Stimulated activated CD4-positive, alpha-beta T cell treated with anti-CD3 and anti-CD28 coated beads, Interleukin-2, amount 100 ng/mL, for 48 hours (primary cell): Measurements from ENCODE around the gene DNAAF1.
"Not testable (repeated sequence)": the region's sequence is repeated elsewhere in the genome, so short reads cannot be mapped to it uniquely, and the experiment has no call there.

Experiments used
- DNase-seq, 2 donors: peaks; one replicate each; pipeline ENCODE4 v3.0.0-alpha.2; 2020

DNAAF1 gene

DNA sequence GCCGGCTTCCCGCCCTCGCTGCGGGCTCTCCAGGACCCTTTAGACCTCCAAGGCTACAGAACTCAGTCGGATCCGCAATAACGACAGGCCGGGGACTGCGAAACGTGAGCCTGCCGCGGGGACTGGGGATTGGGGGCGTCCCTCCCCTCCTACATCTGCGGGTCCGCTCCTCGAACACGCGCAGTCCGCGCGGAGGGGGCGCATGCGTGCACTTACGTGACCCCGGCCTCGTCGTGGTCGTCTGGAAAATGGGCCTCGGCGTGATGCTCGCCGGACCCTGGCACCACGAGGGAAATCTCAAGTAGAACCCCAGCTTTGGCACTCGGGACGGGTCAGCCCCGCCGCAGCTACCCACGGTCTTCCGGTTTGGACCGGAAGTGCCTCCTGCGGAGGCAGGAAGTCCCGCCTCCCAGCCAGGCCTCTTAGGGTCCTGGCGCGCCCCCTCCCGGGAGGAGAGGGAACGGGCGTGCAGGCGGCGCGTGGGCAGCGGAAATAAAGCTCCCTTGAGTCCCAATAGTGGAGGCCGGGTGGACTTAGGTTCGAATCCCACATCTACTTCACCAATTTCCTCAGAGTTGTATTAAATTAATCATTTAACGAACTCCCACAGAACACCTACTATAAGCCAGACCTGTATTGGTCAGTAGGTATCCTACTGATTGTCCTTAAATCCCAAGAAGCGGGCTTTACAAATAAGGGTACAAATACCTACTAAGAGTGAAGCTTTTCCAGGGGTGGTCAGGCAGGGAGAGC lies 41.8 kb downstream of the DNAAF1 start, which contains the start of gene TAF1C:
TAF1C (minus strand) TSS at position 373 of the 753 bp plus-strand sequence. CDS start 2,069 bp downstream, outside the sequence.
- DNase-seq: peak; percentile 90 to 95

DNA sequence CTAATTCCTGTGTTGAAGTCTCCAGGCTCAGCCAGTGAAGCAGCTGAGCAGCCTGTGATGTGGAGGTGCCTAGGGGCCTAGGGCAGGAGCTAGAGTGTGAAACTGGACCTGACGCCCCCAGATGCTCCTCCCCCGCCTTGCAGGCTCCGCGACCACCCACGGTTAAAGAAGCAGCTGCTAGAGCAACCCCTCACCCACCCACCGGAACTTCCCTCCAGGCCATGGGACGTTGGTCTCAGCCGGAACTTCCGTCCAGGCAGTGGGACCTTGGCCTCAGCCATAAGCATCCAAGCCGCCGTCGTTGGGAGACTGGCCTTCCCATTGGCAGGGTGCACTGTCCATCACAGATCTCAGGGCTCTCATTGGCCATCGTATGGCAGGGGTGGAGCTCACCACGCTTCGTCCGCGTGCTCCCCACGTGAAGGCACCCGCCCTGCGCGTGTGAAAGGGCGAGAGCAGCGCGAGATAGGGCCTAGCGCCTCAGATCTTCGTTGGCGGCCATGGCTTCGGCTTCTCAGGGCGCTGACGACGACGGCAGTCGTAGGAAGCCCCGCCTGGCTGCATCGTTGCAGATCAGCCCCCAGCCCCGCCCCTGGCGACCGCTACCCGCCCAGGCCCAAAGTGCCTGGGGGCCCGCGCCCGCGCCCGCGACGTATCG lies 45.8 kb downstream of the DNAAF1 start, which contains the start of gene ADAD2:
ADAD2 (plus strand) TSS at position 427 of the 658 bp plus-strand sequence; CDS start at position 501, 74 bp downstream.
- no peak for DNase-seq

DNA sequence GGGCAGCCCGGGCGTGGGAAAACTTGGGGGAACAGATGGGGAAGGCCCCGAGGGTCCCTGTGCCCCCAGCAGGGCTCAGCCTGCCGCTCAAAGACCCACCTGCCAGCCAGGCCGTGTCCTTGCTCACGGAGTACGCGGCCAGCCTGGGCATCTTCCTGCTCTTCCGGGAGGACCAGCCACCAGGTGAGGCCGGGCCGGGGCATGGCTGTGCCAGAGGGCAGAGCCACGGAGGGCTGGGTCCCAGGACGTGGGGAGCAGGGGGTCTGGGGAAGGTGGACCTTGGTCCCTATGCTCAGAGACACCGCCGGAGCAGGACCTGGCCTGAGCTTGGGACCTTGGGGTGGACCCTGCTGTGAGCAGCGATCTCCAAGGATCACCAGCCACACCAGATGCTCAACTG lies 46.4 kb downstream of the DNAAF1 start:
- DNase-seq: no peak

DNA sequence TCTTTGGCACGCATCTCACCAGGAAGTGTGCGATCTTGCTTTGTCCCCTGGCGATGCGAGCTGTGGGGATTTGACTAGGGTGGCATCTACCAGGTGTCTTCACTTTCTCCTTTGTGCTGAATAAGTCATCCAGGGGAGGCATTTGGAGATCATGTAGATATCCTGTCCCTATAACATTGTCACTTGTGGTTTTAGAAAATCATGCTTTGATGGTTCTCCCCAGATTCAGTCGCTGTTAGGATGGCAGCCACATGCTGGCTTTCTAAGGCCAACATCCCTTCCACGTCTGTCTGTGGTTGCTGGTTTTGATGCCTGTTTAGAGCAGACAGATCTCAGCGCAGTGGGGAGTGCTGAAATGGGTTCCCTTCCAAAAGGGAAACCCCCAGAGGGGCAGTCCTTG lies 48.4 kb downstream of the DNAAF1 start:
- no peak for DNase-seq

DNA sequence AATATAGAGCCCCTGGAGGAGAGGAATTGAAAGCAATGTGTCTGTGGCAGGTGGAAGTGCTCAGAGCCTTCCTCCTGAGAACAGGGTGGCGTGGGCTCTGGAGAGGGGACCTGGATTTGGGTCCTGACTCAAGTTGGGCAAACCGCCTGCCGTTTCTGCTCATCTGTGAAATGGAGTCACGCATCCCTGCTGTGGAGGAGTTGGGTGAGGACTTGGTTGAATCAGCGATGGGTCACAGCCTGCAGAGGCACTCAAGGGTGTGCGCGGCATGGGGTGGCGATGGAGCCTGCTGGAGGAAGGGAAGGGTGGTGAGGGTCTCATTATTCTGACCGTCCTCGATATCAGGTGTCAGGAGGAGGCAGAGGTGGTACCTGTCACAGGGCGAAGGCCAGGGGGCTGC lies 48.9 kb downstream of the DNAAF1 start:
- no peak for DNase-seq

DNA sequence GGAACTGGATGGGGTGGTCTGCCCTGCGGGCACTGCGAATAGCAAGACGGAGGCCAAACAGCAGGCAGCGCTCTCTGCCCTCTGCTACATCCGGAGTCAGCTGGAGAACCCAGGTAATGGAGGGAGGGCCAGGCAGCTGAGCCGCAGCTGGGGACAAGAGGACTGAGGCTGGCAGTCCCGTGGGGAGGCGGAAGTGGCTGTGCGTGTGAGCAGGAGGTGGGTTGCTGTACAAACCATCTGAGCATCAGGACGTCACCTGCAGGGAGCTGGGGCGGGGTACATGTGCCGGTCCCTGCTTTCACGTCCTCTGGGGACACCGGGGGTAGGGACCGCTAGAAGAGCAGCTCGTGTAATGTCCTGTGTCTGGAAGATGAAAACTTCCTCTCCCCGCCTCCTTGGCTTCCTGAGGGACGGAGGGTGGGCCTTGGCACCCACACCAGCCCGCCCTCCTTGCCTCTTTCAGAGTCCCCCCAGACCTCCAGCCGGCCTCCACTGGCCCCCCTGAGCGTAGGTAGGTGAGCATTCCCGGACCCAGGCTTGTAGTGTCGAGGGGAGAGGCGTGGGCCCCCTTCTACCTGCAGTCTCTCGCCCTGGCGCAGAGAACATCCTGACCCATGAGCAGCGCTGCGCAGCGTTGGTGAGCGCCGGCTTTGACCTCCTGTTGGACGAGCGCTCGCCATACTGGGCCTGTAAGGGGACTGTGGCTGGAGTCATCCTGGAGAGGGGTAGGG lies 49.5 kb downstream of the DNAAF1 start:
- no peak for DNase-seq

DNA sequence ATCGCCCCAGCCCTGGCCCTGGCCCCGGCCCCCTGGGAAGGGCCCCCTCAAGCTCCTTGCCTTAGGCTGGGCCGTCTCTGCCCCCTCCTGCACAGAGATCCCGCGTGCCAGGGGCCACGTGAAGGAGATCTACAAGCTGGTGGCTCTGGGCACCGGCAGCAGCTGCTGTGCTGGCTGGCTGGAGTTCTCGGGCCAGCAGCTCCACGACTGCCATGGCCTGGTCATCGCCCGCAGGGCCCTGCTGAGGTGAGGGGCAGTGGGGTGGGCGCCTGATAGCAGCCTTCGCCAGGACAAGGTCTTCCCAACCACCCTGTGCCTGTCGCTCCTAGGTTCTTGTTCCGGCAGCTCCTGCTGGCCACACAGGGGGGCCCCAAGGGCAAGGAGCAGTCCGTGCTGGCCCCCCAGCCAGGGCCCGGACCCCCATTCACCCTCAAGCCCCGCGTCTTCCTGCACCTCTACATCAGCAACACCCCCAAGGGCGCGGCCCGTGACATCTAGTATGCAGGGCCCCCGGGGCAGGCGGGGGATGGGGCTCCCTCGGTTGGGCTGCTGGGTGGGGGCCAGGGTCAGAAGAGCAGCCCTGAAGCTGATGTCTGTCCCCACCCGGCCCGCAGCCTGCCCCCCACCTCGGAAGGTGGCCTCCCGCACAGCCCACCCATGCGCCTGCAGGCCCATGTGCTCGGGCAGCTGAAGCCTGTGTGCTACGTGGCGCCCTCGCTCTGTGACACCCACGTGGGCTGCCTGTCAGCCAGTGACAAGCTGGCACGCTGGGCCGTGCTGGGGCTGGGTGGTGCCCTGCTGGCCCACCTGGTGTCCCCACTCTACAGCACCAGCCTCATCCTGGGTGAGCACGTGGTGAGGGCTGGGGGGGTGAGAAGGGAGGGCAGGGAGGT lies 50.3 kb downstream of the DNAAF1 start:
- DNase-seq: no peak

DNA sequence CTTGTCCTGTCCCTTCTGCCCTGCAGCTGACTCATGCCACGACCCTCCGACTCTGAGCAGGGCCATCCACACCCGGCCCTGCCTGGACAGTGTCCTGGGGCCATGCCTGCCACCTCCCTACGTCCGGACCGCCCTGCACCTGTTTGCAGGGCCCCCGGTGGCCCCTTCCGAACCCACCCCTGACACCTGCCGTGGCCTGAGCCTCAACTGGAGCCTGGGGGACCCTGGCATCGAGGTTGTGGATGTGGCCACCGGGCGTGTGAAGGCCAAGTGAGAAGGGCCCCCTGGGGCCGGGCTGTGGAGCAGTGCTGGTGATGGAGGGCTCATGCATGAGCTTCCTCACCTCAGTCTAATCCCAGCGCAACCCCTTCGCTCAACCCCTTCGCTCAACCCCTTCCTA lies 51.0 kb downstream of the DNAAF1 start:
- no peak for DNase-seq

DNA sequence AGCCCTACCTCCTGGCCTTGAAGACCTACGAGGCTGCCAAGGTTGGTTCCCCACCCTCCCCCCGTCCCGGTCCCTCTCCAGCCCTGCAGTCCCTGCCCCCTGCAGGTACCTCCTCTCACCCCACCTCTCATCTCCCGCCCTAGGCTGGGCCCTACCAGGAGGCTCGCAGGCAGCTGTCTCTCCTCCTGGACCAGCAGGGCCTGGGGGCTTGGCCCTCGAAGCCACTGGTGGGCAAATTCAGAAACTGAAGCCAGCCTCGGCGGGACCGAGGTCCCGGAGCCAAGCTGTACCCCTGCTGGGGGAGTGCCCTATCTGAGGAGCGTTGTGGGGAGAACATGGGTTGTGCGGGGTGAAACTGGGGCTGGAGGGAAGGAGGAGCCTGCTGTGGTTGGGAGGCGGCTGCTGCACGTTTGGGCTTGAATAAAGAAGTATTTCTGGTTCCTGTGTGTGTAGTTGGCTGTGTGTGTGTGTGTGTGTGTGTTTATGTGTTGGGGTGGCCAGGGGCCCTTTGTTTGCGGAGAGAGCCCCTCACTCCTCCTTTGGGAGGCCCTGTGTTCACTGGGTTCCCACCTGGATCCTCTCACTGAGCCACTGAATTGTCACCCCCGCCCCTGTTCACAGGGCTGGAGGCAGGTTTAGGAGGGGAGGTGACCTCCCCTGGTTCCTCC lies 51.8 kb downstream of the DNAAF1 start:
- no peak for DNase-seq

DNA sequence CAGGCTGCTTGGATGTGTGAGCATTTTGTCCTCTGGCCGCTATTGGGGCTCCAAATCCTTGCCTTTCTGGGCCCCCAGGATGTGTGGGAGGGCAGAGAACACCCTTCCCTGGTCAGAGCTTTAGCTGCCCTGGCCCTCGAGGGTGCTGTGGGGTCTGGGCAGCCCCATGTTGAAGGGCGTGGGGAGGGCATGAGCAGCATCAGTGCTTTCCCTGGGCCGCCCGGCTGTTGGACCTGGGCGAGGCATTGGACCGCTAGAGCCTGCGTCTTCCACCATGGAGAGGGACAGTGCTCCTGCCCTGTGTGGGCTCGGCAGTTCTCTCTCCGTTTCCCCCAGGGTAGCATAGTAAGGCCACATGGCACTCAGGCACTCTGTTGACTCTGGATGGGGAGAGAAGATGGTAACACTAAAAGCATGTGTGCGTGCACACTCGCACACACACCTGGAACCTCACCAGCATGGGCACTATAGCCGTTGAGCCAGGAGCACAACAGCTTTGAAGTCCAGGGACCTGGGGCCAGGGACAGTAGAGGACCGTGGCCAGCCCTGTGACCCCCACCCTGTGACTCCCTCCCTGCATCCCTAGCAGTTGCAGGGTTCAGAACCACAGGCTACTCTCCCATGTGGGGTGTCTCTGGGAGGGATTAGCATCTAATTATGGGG lies 52.5 kb downstream of the DNAAF1 start:
- DNase-seq: no peak

DNA sequence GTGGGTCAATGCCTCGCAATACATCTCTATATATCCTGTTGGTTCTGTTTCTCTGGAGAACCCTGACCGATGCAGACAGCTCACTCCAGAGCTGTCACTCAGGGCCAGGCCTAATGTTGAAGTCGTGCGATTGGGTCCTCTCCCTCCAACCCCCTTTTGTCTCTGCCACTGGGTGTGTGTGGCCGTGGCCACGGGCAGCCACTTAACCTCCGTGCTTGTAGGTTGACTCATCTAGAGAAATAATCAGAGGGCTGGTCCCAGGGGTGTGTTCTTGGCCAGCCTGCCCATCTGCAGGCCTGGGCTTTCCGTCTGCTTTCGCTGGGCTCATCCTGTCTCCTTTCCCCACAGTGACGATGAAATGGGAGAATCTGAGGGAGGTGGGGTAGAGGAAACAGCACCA lies 53.3 kb downstream of the DNAAF1 start:
- no peak for DNase-seq

DNA sequence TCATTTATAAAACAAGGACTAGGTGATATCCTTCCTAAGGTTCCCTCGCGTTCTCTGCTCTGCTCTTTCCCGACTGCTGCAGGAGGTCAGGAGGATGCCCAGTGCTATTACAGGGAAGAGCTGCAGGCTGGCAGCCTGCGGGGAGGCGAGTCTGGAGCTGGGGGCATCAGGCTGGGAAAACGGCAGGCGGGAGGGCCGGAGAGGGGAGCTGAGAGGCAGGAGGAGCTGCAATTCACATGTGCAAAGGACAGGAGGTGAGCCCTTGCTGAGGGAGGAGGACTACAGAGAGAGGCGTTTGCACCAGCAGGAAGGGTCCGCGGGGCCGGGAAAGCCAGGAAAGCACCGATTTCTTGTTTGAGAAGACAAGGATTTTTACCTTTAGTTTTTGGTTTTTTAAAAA lies 54.0 kb downstream of the DNAAF1 start:
- no peak for DNase-seq

DNA sequence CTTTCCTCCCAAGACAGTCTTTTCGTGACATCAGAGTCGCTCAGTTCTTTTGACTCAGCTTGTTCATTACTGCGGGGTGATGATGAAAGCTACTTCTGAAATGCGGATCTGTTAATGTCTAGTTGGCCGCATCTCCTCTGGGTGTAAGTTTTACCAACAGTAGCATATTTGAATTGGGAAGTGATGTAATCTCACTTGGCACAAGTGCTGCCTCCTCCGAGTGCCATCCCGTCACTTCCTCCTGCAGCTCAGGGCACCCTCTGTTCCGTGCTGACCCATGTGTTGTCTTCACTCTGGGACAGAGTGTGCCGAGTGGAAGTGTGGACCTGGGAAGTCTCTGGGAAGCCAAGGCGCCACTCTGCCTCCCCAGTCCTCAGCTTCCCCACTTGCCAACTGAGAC lies 54.8 kb downstream of the DNAAF1 start:
- no peak for DNase-seq

DNA sequence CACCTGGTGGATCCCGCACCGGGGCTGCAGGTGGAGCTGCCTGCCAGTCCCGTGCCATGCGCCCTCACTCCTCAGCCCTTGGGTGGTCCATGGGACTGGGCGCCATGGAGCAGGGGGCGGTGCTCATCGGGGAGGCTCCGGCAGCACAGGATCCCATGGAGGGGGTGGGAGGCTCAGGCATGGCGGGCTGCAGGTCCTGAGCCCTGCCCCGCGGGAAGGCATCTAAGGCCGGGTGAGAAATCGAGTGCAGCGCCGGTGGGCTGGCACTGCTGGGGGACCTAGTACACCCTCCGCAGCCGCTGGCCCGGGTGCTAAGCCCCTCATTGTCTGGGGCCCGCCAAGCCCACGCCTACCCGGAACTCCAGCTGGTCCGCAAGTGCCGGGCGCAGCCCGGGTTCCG lies 59.4 kb downstream of the DNAAF1 start:
- not testable (repeated sequence) for DNase-seq

DNA sequence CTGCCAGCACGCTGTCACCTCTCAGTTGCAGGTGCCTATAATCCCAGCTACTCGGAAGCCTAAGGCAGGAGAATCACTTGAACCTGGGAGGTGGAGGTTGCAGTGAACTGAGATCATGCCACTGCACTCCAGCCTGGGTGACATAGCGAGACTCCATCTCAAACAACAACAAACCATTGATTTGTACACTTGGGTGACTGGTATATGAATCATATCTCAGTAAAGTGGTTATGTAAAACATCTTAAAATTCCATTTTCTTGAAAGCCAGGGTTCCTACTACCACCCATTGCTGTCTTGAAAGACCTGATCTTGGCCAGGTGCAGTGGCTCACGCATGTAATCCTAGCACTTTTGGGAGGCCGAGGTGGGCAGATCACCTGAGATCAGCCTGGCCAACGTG lies 60.0 kb downstream of the DNAAF1 start:
- not testable (repeated sequence) for DNase-seq

DNA sequence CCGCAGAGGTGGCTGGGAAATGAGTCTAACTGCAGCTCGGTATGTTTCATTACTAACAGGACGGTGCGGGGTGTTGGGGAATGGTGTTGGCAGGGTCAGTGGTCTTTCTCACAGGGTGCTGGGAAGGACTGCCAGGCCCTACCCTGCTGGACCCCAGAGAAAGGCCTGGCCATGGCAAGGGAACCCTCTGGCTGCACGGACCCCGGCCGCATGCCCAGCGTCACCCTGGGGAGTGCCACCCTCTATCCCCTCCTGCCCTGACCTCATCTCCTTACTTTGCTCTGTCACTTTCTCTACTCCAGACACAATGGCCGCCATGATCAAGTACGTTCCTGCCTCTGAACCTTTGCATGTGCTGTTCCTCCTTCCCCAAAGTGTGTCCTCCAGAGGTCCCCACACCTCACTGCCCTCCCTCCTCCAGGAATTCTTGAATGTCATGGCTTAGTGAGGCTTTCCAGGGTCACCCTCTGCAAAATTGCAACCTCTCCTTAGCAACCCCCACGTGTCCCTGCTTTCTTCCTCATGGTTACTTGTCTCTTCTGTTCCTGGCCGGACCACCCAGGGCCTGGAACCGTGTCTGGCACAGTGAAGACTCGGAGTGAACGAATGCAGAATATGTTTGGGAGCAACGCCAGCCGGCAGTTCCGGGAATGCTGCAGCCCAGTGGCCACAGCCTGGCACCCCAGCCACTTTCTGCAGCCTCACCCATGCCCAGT lies 61.0 kb downstream of the DNAAF1 start:
- no peak for DNase-seq

DNA sequence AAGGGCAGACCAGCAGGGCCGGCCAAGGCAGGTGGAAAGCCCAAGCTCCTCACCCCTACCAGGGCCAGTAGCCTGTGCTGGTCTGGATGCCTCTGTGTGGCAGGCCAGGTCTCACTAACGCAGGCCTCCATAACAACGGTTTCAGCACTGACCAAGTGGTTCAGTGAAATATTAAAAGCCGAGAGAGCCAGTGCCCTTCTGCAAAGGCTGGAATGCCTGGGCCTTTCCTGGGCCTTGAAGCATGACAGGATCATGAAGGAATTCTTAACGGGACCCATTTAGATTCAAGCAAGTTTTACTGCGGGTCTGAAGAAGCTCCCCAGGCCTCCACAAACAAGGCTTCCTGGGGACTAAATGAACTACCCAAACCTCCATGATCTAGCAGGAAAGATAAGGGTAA lies 62.1 kb downstream of the DNAAF1 start:
- no peak for DNase-seq

DNA sequence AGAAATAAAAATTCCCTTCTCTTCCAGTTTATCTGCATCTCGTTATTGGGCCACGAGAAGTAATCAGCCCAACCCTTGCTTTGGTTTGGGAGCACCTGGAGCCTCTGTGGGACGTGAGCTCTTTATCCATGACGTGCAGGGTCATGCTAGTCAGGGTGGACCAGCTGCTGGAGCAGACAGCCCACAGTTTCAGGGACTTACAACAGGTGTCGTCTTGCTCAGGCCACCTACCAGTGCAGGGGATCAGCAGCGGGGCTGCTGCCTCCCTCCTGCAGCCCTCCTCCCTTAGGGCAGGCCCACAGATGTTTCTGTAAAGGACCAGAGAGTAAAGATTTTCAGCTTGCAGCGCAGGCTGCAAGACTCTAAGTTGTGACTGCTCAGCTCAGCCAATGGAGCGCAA lies 62.8 kb downstream of the DNAAF1 start:
- no peak for DNase-seq

DNA sequence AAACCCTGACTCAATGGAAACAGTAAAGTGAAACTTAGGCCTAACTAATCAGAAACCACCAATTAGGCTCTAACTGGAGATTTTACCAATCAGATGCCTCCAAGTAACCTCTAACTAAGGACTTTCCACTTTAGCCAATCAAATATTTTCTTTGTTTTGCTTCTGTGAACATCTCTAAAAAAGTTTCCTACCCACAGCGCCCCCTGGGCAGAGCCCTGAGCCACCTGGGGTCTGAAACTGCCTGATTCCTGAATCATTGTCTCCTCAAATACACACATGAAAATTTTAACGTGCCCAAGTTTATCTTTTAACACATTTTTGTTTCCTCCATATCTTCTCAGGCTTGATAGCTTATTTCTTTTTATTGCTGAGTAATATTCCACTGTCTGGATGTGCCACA lies 64.9 kb downstream of the DNAAF1 start:
- no peak for DNase-seq

DNA sequence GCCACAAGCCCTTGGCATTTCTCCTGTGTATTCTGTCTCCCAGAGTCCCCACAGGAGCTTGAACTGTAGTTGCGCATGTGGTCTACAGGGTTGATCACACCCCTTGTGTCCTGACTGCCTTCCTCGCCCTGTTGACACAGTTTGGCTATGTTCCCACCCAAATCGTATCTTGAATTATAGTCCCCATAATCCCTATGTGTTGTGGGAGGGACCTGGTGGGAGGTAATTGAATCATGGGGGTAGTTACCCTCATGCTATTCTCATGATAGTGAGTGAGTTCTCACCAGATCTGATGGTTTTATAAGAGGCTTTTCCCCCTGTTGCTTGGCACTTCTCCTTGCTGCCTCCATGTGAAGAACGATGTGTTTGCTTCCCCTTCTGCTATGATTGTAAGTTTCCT lies 67.0 kb downstream of the DNAAF1 start:
- DNase-seq: no peak

DNA sequence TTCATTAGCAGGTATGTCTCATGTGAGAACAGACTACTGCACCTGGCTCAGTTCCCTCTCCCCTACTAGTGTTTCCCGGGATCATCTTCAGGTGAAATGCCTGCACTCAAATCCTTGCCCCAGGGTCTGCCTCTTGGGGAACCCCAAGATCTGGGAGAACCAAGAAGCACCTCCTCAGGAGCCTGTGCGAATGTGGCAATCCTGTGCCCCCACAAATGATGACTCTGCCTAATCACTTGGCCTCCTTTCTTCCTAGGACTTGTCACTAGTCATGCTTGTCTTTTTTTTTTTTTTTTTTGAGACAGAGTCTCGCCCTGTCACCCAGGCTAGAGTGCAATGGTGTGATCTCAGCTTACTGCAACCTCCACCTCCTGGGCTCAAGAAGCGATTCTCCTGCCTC lies 67.5 kb downstream of the DNAAF1 start:
- no peak for DNase-seq
